HG03025 (cell line): ENCODE measurements around the gene ZNF121.
"Not testable (repeated sequence)": the region's sequence is repeated elsewhere in the genome, so short reads cannot be mapped to it uniquely, and the experiment has no call there.

Experiments
- ATAC-seq: cut with Tn5 transposase; IDR thresholded peaks from one replicate; pipeline ENCODE4 v1.9.1; 2021; ENCODE audit warnings: mild to moderate bottlenecking, moderate library complexity; ENCODE audit not compliant: unreplicated experiment, low FRiP score

The ZNF121 gene

DNA sequence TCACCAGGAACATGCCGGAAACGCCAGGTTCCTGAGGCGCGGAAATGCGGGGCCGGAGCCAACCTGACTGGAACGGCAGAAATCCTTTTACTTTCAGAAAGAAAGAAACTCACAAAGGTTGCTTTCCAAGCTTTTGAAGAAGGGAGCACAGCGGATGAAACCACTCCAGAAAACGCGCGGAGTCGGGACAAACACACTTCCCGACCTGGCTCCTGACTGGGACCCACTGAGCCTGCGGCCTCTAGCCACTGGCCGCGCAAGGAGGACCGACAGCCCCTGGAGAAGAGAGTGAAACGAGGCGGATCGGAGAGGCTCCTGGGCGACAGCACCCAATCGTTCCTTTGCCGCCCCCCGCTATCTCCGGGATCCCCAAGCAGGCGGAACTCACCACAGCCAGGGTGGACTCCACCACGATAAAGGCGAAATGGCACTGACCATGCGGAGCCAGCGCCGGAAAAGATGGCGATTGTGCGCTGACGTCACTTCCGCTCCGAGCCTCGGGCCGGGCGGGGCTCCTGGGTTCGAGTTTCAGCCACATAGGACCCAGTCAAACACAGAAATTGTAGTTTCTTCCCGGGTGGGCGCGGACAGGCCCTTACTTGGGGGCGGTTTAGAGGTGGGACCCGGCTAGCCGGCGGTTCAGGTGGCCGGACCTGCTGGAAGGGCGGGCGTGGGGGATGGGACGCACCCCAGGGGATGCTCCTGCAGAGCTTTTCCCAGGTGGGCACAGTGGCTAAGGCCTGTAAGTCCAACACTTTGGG, at the start of gene ZNF121:
Gene ZNF121 (minus strand): TSS at position 432 of the 761 bp plus-strand sequence. CDS start 16,407 bp downstream, outside the sequence.
- ATAC-seq, result peak; percentile 72

DNA sequence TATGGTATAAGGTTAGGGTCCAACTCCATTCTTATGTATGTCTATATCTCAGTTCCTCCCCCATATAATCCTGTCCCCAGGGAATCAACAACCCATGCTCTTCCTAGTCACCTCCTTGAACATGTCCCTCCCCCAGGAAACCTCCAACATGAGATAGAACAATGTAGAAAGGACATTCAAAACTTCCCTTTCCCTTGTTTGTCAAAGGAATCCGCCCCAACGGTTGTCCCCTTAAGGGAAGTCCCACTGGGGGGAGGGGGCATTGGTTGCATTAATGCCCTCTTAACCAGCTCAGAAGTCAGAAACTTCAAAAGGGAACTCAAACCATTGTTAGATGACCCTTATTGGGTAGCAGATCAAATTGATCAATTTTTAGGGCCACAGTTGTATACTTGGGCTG, 43.6 kb upstream of the ZNF121 start:
- ATAC-seq, result no peak

DNA sequence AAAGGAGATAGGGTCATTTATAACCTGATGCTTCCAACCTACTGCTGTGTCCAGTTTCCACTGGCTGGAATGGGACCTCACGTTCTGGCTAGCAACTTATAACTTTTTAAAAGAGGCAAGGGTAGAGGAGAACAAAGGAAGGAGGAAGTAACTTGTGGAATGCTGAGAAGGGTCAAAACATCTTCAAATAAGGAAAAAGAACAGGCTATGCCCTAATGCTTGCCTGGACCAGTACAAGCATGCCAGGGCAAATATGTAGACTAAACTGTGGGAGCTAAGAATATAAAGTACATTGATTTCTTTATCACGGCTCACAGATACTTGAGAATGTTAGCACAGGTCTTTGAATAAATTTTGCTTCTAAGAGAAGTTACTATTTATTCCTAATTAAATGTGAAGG, 38.2 kb upstream of the ZNF121 start:
- no peak for ATAC-seq

DNA sequence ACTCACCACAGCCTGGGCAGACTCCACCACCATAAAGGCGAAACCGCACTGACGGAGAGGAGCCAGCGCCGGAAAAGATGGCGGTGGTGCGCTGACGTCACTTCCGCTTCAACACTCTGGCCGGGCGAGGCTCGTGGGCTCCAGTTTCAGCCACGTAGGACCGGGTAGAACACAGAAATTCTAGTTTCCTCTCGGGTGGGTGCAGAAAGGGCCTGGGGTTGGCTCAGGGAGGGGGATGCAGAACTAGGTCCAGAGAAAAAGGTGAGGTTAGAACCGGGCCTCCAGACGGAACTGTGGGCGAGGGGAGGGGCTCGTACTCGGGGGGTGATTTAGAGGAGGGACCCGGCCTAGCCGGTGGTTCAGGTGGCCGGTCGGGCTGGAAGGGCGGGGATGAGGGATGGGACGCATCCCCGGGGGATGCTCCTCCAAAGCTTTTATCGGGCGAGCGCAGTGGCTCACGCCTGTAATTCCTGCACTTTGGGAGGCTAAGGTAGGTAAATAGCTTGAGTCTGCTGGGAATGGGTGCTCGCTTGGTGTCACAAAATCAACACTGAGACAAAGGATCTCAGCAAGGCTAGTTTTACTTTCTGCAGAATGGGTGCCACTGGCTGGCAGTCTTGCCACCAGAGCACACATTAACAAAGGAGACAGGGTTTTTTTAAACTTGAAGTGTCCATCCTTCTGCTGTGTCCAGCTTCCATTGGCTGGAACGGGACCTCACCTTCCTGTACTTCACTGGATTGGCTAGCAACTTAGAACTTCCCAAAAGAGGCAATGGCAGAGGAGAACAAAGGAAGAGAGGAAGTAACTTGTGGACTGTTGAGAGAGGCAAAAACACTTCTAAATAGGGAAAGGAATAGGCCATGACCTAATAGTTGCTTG, 37.1 kb upstream of the ZNF121 start, which contains the start of gene ZNF561:
Gene ZNF561 (minus strand): TSS at position 77 of the 882 bp plus-strand sequence. CDS start 1,776 bp downstream, outside the sequence.
- peak; percentile 68 for ATAC-seq

DNA sequence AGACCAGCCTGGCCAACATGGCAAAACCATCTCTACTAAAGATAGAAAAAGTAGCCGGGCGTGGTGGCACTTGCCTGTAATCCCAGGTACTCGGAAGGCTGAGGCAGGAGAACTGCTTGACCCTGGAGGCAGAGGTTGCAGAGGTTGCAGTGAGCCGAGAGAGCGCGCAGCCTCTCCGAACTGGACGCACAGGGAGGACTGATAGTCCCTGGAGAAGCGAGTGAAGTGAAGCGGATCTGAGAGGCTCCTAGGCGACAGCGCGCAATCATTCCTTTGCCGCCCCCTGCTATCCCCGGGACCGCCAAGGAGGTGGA, 36.5 kb upstream of the ZNF121 start:
- peak; percentile 32 for ATAC-seq

DNA sequence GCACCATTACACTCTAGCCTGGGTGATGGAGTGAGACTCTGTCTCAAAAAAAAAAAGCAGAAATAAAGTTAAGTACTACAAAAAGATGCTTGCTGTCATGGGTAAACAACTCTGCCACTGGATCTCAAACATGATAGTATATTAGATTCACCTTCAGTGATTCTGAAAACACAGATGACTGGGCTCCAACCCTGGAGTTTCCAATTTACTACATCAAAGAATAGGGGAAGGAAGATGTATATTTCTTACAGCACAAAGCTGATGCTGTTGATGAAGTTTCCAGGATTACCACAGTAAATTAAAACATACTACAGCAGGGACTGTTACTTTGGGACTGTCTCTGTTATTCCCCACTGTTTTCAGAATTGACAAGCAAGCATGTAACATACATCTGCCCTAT, 31.5 kb upstream of the ZNF121 start:
- ATAC-seq, result no peak

DNA sequence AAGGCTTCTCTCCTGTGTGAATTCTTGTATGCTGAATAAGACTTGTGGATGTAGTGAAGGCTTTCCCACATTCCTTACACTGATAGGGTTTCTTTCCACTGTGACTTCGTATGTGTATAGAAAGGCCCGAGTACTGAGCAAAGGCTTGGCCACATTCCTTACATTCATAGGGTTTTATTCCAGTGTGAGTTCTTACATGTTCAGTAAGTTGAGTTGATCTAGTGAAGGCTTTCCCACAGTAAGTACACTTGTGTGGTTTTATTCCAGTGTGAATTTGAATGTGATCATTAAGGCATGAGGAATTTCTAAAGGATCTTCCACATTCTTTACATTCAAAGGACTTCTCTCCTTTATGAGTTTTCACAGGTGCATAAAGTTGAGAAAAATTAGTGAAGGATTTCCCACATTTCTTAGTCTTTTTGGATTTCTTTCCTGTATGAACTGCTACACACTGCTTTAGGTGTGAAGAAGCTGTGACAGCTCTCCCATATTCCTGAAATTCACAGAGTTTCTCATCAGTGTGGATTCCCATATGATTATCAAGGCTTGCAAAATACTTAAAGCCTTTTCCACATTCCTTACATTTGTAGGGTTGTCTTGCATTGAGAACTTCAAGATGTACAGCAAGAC, 26.3 kb upstream of the ZNF121 start:
- no peak for ATAC-seq

DNA sequence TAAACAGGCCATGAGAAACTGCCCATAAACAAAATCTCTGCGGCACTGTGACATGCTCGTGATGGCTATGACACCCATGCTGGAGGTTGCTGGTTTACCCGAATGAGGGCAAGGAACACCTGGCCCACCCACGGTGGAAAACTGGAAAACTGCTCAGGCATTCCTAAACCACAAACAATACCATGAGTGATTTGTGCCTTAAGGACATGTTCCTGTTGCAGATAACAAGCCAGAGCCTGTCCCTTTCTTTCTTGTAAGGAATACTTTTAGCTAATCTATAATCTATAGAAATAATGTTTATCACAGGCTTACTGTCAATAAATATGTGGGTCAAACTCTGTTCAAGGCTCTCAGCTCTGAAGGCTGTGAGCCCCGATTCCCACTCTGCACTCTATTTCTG, 24.6 kb upstream of the ZNF121 start:
- no peak for ATAC-seq

DNA sequence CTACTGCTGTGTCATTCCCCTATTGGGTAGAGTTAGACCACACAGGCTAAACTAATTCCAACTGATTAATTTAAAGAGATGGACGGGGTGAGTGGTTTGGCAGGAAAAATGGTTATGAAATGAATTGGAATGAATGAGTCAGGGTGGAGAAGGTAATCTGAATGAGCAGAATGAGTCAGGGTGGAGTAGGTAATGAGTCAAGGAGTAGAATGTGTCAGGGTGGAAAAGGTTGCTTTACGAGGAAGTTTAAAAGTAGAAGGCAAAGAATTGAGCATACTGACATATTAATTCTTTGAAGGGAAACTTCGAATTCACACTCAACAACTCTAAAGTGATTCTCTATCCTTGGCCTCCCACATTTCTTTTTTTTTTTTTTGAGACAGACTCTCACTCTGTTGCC, 12.7 kb upstream of the ZNF121 start:
- ATAC-seq, result no peak

DNA sequence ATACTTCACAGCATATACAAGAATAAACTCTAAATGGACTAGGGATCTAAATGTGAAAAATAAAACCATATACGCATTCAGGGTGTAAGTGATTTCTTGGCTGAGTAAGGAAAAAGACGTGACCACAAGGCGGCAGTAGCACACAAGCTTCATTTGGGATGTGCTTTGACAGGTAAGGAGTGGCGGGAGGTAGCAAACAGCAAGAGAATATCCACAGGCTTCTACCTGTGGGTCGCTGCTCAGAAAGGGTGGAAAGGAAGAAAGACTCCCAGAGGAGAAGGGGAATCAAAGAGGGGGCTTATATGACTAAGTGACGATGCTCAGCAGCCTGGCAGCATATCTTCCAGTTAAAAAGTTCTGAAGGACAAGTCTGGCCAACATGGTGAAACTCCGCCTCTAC, 2.5 kb upstream of the ZNF121 start:
- no peak for ATAC-seq

DNA sequence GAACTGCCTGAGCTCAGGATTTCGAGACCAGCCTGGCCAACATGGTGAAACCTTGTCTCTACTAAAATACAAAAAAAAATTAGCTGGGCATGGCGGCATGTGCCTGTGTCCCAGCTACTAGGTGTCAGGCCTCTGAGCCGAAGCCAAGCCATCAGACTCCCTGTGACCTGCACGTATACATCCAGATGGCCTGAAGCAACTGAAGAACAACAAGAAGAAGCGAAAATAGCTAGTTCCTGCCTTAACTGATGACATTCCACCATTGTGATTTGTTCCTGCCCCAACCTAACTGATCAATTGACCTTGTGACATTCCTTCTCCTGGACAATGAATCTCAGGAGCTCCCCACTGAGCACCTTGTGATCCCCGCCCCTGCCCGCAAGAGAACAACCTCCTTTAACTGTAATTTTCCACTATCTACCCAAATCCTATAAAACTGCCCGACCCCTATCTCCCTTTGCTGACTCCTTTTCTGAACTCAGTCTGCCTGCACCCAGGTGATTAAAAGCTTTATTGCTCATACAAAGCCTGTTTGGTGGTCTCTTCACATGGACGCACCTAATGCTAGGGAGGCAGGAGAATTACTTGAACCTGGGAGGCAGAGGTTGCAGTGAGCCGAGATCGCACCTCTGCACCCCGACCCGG, 2.1 kb downstream of the ZNF121 start:
- ATAC-seq, result not testable (repeated sequence)

DNA sequence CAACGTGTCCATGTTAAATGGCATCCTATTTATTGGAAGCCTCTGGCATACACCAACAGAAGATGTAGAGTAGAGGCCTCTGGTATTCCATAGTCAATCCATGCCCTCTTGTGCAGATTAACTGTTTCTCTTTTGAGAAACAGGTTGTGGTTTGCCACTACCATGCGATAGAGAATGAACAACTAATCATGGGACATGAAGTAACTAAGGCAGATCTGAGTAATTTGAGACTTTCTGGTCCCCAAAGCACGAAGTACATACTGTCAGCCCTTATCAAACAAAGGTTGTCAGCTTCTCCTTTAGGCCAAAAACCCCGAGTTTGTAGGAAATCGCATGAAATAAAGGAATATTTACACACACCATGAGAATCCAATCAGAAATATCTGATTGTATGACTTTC, 3.6 kb downstream of the ZNF121 start:
- no peak for ATAC-seq

DNA sequence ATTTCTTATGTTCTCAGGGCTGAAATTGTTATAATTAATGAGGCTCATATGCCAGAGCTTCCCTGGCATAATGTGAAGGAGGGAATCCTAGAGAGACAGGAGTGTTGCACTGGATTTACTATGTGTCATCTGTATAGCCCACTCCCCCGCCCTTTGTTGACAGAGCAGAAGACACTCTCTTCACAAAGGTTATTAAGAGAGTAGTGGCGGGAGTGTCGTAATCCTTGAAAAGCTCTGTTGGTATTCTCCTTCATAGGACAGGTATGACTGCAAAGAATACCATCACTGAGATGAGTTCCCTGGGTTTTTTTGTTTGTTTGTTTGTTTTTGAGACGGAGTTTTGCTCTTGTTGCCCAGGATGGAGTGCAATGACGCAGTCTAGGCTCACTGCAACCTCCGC, 14.0 kb downstream of the ZNF121 start:
- ATAC-seq, result no peak

DNA sequence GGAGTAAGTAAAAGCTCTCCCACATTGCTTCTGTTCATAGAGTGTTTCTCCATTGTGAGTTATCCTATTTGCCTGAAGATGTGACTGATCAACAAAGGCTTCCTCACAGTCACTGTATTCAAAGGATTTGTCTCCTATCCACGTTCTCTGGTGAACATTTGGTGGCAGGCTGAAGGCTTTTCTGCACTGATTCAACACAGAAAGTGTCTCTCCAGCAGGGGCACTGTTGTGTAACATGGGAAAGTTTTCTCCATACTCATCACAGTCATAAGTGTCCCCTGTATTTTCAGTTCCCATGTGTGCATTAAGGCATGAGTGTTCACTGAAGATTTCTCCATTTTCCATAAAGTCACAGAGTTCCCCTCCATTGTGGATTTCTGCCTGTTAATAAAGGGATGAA, 17.6 kb downstream of the ZNF121 start:
- ATAC-seq, result no peak

DNA sequence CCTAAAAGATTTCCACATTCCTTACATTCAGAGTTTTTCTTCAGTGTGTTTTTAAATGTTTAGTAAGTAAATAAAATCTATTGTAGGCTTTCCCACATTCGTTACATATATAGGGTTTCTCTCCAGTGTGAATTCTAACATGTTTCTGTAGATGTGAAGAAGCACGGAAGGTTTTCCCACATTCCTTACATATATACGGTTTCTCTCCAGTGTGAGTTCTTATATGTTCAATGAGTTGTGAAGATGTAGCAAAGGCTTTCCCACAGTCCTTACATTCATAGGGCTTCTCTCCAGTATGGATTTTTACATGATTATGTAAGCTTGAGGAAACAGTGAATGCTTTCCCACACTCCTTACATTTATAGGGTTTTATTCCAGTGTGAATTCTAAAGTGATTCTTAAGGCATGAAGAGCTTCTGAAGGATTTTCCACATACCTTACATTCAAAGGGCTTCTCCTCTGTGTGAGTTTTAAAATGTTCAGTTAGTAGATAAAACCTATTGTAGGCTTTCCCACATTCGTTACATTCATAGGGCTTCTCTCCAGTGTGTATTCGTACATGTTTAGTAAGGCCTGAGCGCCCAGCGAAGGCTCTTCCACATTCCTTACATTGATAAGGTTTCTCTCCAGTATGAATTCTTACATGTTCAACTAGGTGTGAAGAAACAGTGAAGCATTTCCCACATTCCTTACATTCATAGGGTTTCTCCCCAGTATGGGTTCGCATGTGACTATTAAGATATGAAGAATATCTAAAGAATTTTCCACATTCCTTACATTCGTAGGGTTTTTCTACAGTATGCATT, 18.2 kb downstream of the ZNF121 start:
- no peak for ATAC-seq

DNA sequence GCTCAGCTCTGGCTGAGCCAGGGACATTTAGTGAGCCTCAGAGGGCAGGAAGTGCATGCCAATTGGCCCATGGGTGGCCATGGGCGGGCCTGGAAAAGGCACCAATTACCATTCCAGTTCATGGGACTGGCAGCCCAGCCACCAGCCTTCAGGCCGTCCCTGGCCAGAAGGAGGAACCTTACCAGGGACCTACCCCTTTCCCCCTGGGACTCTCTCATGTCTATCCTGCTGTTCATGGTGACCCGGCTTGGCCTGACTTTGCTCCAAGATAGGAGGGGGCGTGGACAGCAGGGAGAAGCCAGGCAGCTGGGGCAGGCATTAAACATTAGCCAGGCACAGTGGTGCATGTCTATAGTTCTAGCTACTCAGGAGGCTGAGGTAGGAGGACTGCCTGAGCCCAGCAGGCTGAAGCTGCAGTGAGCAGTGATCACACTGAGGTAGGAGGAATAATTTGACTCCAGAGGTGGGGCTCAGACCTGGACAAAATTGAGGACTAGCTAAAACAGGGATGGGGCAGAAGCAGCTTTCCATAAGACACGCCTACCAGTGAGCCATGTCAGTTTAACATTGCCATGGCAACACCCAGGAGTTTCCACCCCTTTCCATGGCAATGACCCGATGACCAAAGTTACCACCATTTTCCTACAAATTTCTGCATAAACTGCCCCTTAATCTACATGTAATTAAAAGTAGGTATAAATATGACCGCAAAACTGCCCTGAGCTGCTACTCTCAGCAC, 31.6 kb downstream of the ZNF121 start:
- ATAC-seq, result no peak

DNA sequence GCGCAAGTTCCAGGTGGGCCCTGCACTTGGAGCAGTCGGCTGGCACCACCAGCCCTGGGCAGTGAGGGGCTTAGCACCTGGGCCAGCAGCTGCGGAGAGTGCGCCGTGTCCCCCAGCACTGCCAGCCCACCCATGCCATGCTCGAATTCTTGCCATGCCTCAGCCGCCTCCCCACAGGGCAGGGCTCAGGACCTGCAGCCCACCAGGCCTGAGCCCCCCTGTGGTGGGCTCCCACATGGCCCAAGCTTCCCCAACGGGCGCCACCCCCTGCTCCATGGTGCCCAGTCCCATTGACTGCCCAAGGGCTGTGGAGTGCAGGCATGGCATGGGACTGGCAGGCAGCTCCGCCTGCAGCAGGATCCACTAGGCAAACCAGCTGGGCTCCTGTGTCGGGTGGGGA, 36.4 kb downstream of the ZNF121 start:
- no peak for ATAC-seq

DNA sequence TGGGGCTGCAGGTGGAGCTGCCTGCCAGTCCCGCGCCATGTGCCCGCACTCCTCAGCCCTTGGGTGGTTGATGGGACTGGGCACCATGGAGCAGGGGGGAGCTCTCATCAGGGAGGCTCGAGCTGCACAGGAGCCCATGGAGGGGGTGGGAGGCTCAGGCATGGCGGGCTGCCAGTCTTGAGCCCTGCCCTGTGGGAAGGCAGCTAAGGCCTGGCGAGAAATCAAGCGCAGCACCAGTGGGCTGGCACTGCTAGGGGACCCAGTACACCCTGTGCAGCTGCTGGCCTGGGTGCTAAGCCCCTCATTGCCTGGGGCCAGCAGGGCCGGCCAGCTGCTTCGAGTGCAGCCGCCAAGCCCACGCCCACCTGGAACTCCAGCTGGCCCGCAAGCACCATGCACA, 43.0 kb downstream of the ZNF121 start:
- not testable (repeated sequence) for ATAC-seq

DNA sequence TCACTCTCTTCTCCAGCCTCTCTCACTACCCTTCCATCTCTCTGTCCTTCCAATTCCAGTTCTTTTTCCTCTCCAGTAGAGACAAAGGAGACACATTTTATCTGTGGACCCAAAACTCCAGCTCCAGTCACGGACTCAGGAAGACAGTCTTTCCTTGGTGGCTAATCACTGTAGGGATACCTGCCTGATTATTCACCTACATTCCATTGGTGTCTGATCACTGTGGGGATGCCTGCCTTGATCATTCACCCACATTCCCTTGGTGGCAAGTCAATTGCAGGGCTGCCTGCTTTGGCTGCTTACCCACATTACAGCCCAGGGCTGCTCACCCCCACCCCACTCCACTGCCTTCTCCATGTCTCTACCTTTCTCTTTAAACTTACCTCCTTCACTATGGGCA, 44.4 kb downstream of the ZNF121 start:
- not testable (repeated sequence) for ATAC-seq
